K562 (cell line): Measurements from ENCODE around the gene NUDT12. TPM values are rescaled to one million over a fixed set of nuclear protein-coding genes. Genes with fewer than 3 reads are reported as not detected.

ENCODE experiments used
- ETS2 ChIP-seq: IDR thresholded peaks from 2 replicates; pipeline ENCODE4 v1.6.1; 2016; ENCODE audit warnings: borderline replicate concordance, missing genetic modification characterization, mild to moderate bottlenecking, moderate library complexity, missing compliant biosample characterization; ENCODE audit not compliant: poor library complexity, severe bottlenecking
- MCM2 ChIP-seq: fragments of 450-650 bp; IDR thresholded peaks from 2 replicates; pipeline ENCODE4 v1.6.1; 2017; ENCODE audit warnings: low read depth, mild to moderate bottlenecking
- RNF2 ChIP-seq: sonication (generic); IDR thresholded peaks from 2 replicates; pipeline ENCODE4 v1.6.1; 2016
- TGIF2 ChIP-seq: sonication (generic); formaldehyde crosslinking; IDR thresholded peaks from 2 replicates; pipeline ENCODE4 v1.8.1; 2022; ENCODE audit warnings: mild to moderate bottlenecking, missing genetic modification reagents, moderate library complexity
- polyA plus RNA-seq, 8 experiments: library from polyadenylated mRNA; depleted of rRNA in 4 of 8; stranded (reverse) in 5 of 8; unstranded in 3 of 8; fragments of >200 nt; fragmentation: Nextera tagmentation in 2 of 8; fragmentation: Illumina TruSeq in 1 of 8; extraction: Ambion mirVana in 2 of 8; extraction: Trizol in 1 of 8; gene quantifications; 2 replicates each; pipeline versions ENCODE4 v1.2.1 to v1.2.3, GENCODE V29; 2011 to 2014; ENCODE audit warnings: inconsistent platforms in 1 of 8, missing spikeins in 1 of 8
- total RNA-seq, 7 experiments: library from RNA; depleted of rRNA in 6 of 7; stranded (reverse); fragments of >200 nt in 6 of 7; fragmentation: Illumina TruSeq in 2 of 7; extraction: Trizol in 2 of 7; gene quantifications; 2 replicates each; pipeline versions ENCODE4 v1.2.1 to v1.2.3, GENCODE V29; 2011 to 2021; ENCODE audit warnings: low replicate concordance in 1 of 7
- TF ChIP-seq, protein P1 (sequence below), 2 experiments: fragments of 450-650 bp in 1 of 2; sonication (generic) in 1 of 2; formaldehyde crosslinking in 1 of 2; IDR thresholded peaks; 2 replicates each; pipeline versions ENCODE4 v1.7.1 to v1.9.0; 2016 to 2022; ENCODE audit warnings: inconsistent platforms in 1 of 2, mild to moderate bottlenecking in 1 of 2, missing genetic modification reagents in 1 of 2
- TF ChIP-seq, protein P2 (sequence below): sonication (generic); formaldehyde crosslinking; IDR thresholded peaks from 2 replicates; pipeline ENCODE4 v1.8.0; 2022; ENCODE audit warnings: mild to moderate bottlenecking, missing genetic modification reagents, borderline replicate concordance
- TF ChIP-seq, protein P3 (sequence below), 2 experiments: fragments of 450-650 bp; formaldehyde crosslinking in 1 of 2; IDR thresholded peaks; 2 replicates each; pipeline versions ENCODE4 v1.4.0 to v1.6.1; 2014 to 2020; ENCODE audit warnings: mild to moderate bottlenecking in 2 of 2, borderline replicate concordance in 1 of 2, low read depth in 1 of 2

Gene NUDT12
- total and polyA plus RNA-seq, 9 of the 15 experiments (the other 6 are each of a cell fraction or from before 2014, with no cell fraction given), result 10.9 to 27.2 (median 18.5) TPM

DNA sequence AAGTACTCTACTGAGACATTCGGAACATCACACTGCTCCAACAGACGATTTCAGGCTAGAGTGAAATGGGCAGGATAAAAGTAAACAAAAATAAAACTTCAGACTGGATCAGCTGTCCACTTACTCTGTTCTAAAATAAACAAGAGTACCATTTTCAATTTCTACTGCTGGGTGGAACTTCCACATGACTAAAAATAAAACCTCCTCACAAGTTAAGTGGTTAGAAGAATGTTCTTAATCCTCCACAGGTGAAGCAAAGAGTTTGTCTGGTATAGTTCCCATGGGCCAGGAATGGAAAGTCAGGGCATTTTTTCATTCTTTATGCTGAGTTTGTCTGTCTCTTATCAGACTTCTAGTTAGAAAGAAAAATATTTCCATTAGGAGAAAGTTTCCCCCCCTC lies 15.7 kb downstream of the NUDT12 start (continued):
- TF ChIP-seq, protein P1, sequence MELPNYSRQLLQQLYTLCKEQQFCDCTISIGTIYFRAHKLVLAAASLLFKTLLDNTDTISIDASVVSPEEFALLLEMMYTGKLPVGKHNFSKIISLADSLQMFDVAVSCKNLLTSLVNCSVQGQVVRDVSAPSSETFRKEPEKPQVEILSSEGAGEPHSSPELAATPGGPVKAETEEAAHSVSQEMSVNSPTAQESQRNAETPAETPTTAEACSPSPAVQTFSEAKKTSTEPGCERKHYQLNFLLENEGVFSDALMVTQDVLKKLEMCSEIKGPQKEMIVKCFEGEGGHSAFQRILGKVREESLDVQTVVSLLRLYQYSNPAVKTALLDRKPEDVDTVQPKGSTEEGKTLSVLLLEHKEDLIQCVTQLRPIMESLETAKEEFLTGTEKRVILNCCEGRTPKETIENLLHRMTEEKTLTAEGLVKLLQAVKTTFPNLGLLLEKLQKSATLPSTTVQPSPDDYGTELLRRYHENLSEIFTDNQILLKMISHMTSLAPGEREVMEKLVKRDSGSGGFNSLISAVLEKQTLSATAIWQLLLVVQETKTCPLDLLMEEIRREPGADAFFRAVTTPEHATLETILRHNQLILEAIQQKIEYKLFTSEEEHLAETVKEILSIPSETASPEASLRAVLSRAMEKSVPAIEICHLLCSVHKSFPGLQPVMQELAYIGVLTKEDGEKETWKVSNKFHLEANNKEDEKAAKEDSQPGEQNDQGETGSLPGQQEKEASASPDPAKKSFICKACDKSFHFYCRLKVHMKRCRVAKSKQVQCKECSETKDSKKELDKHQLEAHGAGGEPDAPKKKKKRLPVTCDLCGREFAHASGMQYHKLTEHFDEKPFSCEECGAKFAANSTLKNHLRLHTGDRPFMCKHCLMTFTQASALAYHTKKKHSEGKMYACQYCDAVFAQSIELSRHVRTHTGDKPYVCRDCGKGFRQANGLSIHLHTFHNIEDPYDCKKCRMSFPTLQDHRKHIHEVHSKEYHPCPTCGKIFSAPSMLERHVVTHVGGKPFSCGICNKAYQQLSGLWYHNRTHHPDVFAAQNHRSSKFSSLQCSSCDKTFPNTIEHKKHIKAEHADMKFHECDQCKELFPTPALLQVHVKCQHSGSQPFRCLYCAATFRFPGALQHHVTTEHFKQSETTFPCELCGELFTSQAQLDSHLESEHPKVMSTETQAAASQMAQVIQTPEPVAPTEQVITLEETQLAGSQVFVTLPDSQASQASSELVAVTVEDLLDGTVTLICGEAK (IDR thresholded peaks at IDR 0.05), result no peak
- TF ChIP-seq, protein P1 (CRISPR knock-in tag; IDR thresholded peaks at IDR 0.05), result no peak
- TF ChIP-seq RNF2, result no peak
- TF ChIP-seq, protein P2, sequence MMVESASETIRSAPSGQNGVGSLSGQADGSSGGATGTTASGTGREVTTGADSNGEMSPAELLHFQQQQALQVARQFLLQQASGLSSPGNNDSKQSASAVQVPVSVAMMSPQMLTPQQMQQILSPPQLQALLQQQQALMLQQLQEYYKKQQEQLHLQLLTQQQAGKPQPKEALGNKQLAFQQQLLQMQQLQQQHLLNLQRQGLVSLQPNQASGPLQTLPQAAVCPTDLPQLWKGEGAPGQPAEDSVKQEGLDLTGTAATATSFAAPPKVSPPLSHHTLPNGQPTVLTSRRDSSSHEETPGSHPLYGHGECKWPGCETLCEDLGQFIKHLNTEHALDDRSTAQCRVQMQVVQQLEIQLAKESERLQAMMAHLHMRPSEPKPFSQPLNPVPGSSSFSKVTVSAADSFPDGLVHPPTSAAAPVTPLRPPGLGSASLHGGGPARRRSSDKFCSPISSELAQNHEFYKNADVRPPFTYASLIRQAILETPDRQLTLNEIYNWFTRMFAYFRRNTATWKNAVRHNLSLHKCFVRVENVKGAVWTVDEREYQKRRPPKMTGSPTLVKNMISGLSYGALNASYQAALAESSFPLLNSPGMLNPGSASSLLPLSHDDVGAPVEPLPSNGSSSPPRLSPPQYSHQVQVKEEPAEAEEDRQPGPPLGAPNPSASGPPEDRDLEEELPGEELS (CRISPR knock-in tag), result no peak
- TF ChIP-seq MCM2, result no peak
- TF ChIP-seq TGIF2, result no peak
- no peak for TF ChIP-seq ETS2 (tag)
- TF ChIP-seq, protein P3, sequence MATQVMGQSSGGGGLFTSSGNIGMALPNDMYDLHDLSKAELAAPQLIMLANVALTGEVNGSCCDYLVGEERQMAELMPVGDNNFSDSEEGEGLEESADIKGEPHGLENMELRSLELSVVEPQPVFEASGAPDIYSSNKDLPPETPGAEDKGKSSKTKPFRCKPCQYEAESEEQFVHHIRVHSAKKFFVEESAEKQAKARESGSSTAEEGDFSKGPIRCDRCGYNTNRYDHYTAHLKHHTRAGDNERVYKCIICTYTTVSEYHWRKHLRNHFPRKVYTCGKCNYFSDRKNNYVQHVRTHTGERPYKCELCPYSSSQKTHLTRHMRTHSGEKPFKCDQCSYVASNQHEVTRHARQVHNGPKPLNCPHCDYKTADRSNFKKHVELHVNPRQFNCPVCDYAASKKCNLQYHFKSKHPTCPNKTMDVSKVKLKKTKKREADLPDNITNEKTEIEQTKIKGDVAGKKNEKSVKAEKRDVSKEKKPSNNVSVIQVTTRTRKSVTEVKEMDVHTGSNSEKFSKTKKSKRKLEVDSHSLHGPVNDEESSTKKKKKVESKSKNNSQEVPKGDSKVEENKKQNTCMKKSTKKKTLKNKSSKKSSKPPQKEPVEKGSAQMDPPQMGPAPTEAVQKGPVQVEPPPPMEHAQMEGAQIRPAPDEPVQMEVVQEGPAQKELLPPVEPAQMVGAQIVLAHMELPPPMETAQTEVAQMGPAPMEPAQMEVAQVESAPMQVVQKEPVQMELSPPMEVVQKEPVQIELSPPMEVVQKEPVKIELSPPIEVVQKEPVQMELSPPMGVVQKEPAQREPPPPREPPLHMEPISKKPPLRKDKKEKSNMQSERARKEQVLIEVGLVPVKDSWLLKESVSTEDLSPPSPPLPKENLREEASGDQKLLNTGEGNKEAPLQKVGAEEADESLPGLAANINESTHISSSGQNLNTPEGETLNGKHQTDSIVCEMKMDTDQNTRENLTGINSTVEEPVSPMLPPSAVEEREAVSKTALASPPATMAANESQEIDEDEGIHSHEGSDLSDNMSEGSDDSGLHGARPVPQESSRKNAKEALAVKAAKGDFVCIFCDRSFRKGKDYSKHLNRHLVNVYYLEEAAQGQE (IDR thresholded peaks at IDR 0.05; ENCODE audit: borderline replicate concordance), result no peak
- TF ChIP-seq, protein P3 (CRISPR knock-in tag; IDR thresholded peaks at IDR 0.05; ENCODE audit: low read depth), result no peak
